GM18505 (cell line): ENCODE data around the gene CHST2.

Source experiments
- ATAC-seq: cut with Tn5 transposase; IDR thresholded peaks from one replicate; pipeline ENCODE4 v1.9.1; 2021; ENCODE audit not compliant: unreplicated experiment
- POLR2A ChIP-seq: IDR thresholded peaks from 4 replicates; pipeline ENCODE4 v1.6.1; 2011; ENCODE audit warnings: borderline replicate concordance; ENCODE audit not compliant: insufficient read depth, insufficient read length; ENCODE audit errors: extremely low read depth

CHST2 gene

GRCh38 chr3:143105170-143105569 is 14.4 kb upstream of the CHST2 start:
- no peak for TF ChIP-seq POLR2A
- ATAC-seq = no peak

GRCh38 chr3:143109861-143110260 is 9.7 kb upstream of the CHST2 start:
- TF ChIP-seq POLR2A = no peak
- ATAC-seq = no peak

- ATAC-seq = no peak
- TF ChIP-seq POLR2A = no peak
These were observed 9.2 kb upstream of the CHST2 start for GRCh38 chr3:143110371-143110770.

GRCh38 chr3:143118630-143119008 is 952 bp upstream of the CHST2 start:
- no peak for TF ChIP-seq POLR2A
- ATAC-seq = no peak

- peak; percentile 35 for TF ChIP-seq POLR2A
- ATAC-seq = peak; percentile 9
These were observed 574 bp downstream of the CHST2 start for GRCh38 chr3:143119974-143120715.

- peak; percentile 42 for ATAC-seq
- peak; percentile 22 for TF ChIP-seq POLR2A
These were observed 1.2 kb downstream of the CHST2 start for GRCh38 chr3:143120716-143121240.

GRCh38 chr3:143121241-143122088 is 1.9 kb downstream of the CHST2 start:
- ATAC-seq = peak; percentile 18
- TF ChIP-seq POLR2A = no peak

GRCh38 chr3:143122089-143122430 is 2.5 kb downstream of the CHST2 start:
- no peak for TF ChIP-seq POLR2A
- ATAC-seq = no peak

- TF ChIP-seq POLR2A = no peak
These were observed 3.2 kb downstream of the CHST2 start for GRCh38 chr3:143122608-143123352.

GRCh38 chr3:143123353-143123984 is 3.9 kb downstream of the CHST2 start:
- no peak for ATAC-seq
- no peak for TF ChIP-seq POLR2A

More at GRCh38 chr3:143122608-143123352, 3.2 kb downstream of the CHST2 start:
- ATAC-seq = no peak

GRCh38 chr3:143124601-143125520 is 5.3 kb downstream of the CHST2 start:
- TF ChIP-seq POLR2A = no peak
- no peak for ATAC-seq

- no peak for TF ChIP-seq POLR2A
- no peak for ATAC-seq
These were observed 8.2 kb downstream of the CHST2 start for GRCh38 chr3:143127801-143128200.
